H1 (cell line): ENCODE data around the gene MEGF11. TPM values are rescaled to one million over a fixed set of nuclear protein-coding genes. Genes with fewer than 3 reads are reported as not detected.

Experiments used
- CTCF ChIA-PET: fragments of 300-600 bp; sonication (Branson Sonifier 250); formaldehyde crosslinking; loops from one replicate; lab custom pipeline; 2021; ENCODE audit not compliant: partially characterized antibody; lab: Charles Lee
- POLR2A ChIA-PET: fragments of 300-600 bp; sonication (Branson Sonifier 250); formaldehyde crosslinking; loops from one replicate; lab custom pipeline; 2021; ENCODE audit warnings: inconsistent platforms; ENCODE audit not compliant: partially characterized antibody; lab: Charles Lee
- DNase-seq, 2 experiments: peaks; one replicate each; pipeline versions ENCODE4 v3.0.0 to v3.0.0-alpha.2; 2010 to 2022; ENCODE audit warnings: low spot score in 2 of 2, low read depth in 1 of 2, mixed read lengths in 1 of 2
- FAIRE-seq: peaks from 2 replicates; lab custom pipeline; 2011; peaks lifted over from hg19 to GRCh38; lab: Jason Lieb, UNC
- H2AFZ ChIP-seq: 2 replicates; pipeline ENCODE4 v1.8.1; 2012; ENCODE audit warnings: low read length, inconsistent platforms
- H2AK5ac ChIP-seq: 2 replicates; pipeline ENCODE4 v1.6.1; 2013; ENCODE audit warnings: low read depth, low read length
- H2BK120ac ChIP-seq: replicated peaks from 2 replicates; pipeline ENCODE3; 2013; ENCODE audit warnings: low read depth, low read length, inconsistent platforms
- H2BK12ac ChIP-seq: 2 replicates; pipeline ENCODE4 v1.6.1; 2013; ENCODE audit warnings: low read depth, low read length
- H2BK15ac ChIP-seq: 2 replicates; pipeline ENCODE4 v1.6.1; 2013; ENCODE audit warnings: low read length
- H2BK20ac ChIP-seq: 2 replicates; pipeline ENCODE4 v1.6.1; 2013; ENCODE audit warnings: low read length
- H2BK5ac ChIP-seq: 2 replicates; pipeline ENCODE4 v1.6.1; 2013; ENCODE audit warnings: low read depth, low read length
- H3K14ac ChIP-seq: 2 replicates; pipeline ENCODE4 v1.6.1; 2013; ENCODE audit warnings: inconsistent platforms; ENCODE audit not compliant: insufficient read length
- H3K18ac ChIP-seq: 2 replicates; pipeline ENCODE4 v1.6.1; 2013; ENCODE audit warnings: low read length; ENCODE audit errors: extremely low read depth
- H3K23ac ChIP-seq: 2 replicates; pipeline ENCODE4 v1.6.1; 2013; ENCODE audit warnings: inconsistent platforms; ENCODE audit not compliant: insufficient read length
- H3K23me2 ChIP-seq: 2 replicates; pipeline ENCODE4 v1.6.1; 2013; ENCODE audit warnings: low read depth, low read length
- H3K27ac ChIP-seq: 2 replicates; pipeline ENCODE4 v1.6.1; 2011; ENCODE audit warnings: low read depth, low read length, inconsistent platforms
- H3K27me3 ChIP-seq, 4 experiments: replicated peaks in 1 of 4; 1 replicate in 1 of 4; 2 replicates in 3 of 4; pipeline versions ENCODE4 v1.6.1 to v1.8.1; 2011 to 2013; ENCODE audit warnings: low read length in 3 of 4, mild to moderate bottlenecking in 3 of 4, inconsistent platforms in 2 of 4, mixed read lengths in 2 of 4, moderate library complexity in 1 of 4; ENCODE audit not compliant: control insufficient read depth in 3 of 4, insufficient read depth in 3 of 4; ENCODE audit errors: extremely low read depth in 1 of 4
- H3K36me3 ChIP-seq, 4 experiments: 2 replicates each; pipeline versions ENCODE4 v1.6.1 to v1.8.1; 2011 to 2013; ENCODE audit warnings: mild to moderate bottlenecking in 4 of 4, low read length in 3 of 4, moderate library complexity in 2 of 4, control low read depth in 1 of 4, inconsistent platforms in 1 of 4; ENCODE audit not compliant: insufficient read depth in 4 of 4, control insufficient read depth in 2 of 4
- H3K4ac ChIP-seq: replicated peaks from 2 replicates; pipeline ENCODE3; 2013; ENCODE audit warnings: low read length, low read depth, mixed read lengths, inconsistent platforms; ENCODE audit not compliant: insufficient read length
- H3K4me1 ChIP-seq, 4 experiments: replicated peaks in 1 of 4; 1 replicate in 1 of 4; 2 replicates in 3 of 4; pipeline versions ENCODE4 v1.6.1 to v1.8.1; 2011 to 2013; ENCODE audit warnings: low read length in 3 of 4, inconsistent platforms in 2 of 4, mixed read lengths in 1 of 4; ENCODE audit not compliant: insufficient read depth in 4 of 4, control insufficient read depth in 3 of 4
- H3K4me2 ChIP-seq, 2 experiments: 2 replicates each; pipeline versions ENCODE4 v1.6.1 to v1.8.1; 2011 to 2013; ENCODE audit warnings: low read depth in 2 of 2, low read length in 2 of 2, control low read depth in 1 of 2, inconsistent platforms in 1 of 2, mild to moderate bottlenecking in 1 of 2; ENCODE audit not compliant: insufficient read depth in 1 of 2
- H3K4me3 ChIP-seq, 4 experiments: fragments of 200-600, 300-600 bp in 1 of 4; sonication (generic), shearing (Covaris generic), sonication (Bioruptor Twin) in 1 of 4; 2 replicates each; pipeline versions ENCODE4 v1.5.1 to v1.8.1; 2011 to 2016; ENCODE audit warnings: low read length in 4 of 4, low read depth in 3 of 4, control low read depth in 2 of 4, inconsistent platforms in 2 of 4, mild to moderate bottlenecking in 2 of 4, mixed read lengths in 1 of 4, moderate library complexity in 1 of 4; ENCODE audit not compliant: insufficient read depth in 2 of 4; ENCODE audit errors: extremely low read depth in 1 of 4
- H3K56ac ChIP-seq: replicated peaks from 2 replicates; pipeline ENCODE3; 2013; ENCODE audit warnings: low read depth, mild to moderate bottlenecking, mixed read lengths, low read length, inconsistent platforms; ENCODE audit not compliant: insufficient read length
- H3K79me1 ChIP-seq: 2 replicates; pipeline ENCODE4 v1.6.1; 2013; ENCODE audit warnings: low read depth, low read length, control low read depth
- H3K79me2 ChIP-seq, 2 experiments: 2 replicates each; pipeline versions ENCODE4 v1.6.1 to v1.8.1; 2012 to 2013; ENCODE audit warnings: low read length in 2 of 2, mild to moderate bottlenecking in 2 of 2, inconsistent platforms in 1 of 2; ENCODE audit not compliant: insufficient read depth in 2 of 2, control insufficient read depth in 1 of 2
- H3K9ac ChIP-seq, 4 experiments: replicated peaks in 1 of 4; 1 replicate in 1 of 4; 2 replicates in 3 of 4; pipeline versions ENCODE4 v1.6.1 to v1.8.1; 2011 to 2013; ENCODE audit warnings: low read depth in 3 of 4, low read length in 3 of 4, control low read depth in 2 of 4, mild to moderate bottlenecking in 2 of 4, moderate library complexity in 2 of 4, inconsistent platforms in 1 of 4; ENCODE audit errors: extremely low read depth in 1 of 4
- H3K9me3 ChIP-seq, 2 experiments: 2 replicates each; pipeline versions ENCODE4 v1.6.1 to v1.8.1; 2012 to 2013; ENCODE audit warnings: mild to moderate bottlenecking in 2 of 2, moderate library complexity in 2 of 2, control low read depth in 1 of 2, inconsistent platforms in 1 of 2, low read depth in 1 of 2, low read length in 1 of 2, mixed read lengths in 1 of 2; ENCODE audit not compliant: insufficient read depth in 2 of 2
- H4K20me1 ChIP-seq, 2 experiments: replicated peaks in 1 of 2; 2 replicates each; pipeline versions ENCODE3 to v1.8.1; 2011 to 2013; ENCODE audit warnings: inconsistent platforms in 2 of 2, low read length in 2 of 2, mild to moderate bottlenecking in 1 of 2; ENCODE audit not compliant: insufficient read depth in 2 of 2, control insufficient read depth in 1 of 2
- H4K5ac ChIP-seq: 2 replicates; pipeline ENCODE4 v1.6.1; 2013; ENCODE audit warnings: low read length, low read depth, mixed read lengths, inconsistent platforms; ENCODE audit not compliant: insufficient read length
- H4K8ac ChIP-seq: 2 replicates; pipeline ENCODE4 v1.8.0; 2013; ENCODE audit warnings: mild to moderate bottlenecking, moderate library complexity, low read length, inconsistent platforms; ENCODE audit not compliant: insufficient read depth; ENCODE audit errors: extremely low read depth
- H4K91ac ChIP-seq: replicated peaks from 2 replicates; pipeline ENCODE3; 2013; ENCODE audit warnings: low read length, mixed read lengths, inconsistent platforms; ENCODE audit not compliant: insufficient read length
- CTCF ChIP-seq, 3 experiments: IDR thresholded peaks; 1 replicate in 2 of 3; 2 replicates in 1 of 3; pipeline versions ENCODE4 v1.5.1 to v1.6.1; 2011; ENCODE audit warnings: low read length in 3 of 3, mild to moderate bottlenecking in 3 of 3, inconsistent platforms in 2 of 3, low read depth in 1 of 3, moderate library complexity in 1 of 3; ENCODE audit not compliant: insufficient read depth in 1 of 3; ENCODE audit errors: control extremely low read depth in 1 of 3
- GTF2F1 ChIP-seq: IDR thresholded peaks from 2 replicates; pipeline ENCODE4 v1.6.1; 2012; ENCODE audit warnings: low read depth, low read length, improper control_type of control experiment, borderline replicate concordance
- HDAC2 ChIP-seq, 2 experiments: fragments of 300-600 bp in 1 of 2; sonication (generic) in 1 of 2; IDR thresholded peaks; 2 replicates each; pipeline ENCODE4 v1.6.1; 2011 to 2012; ENCODE audit warnings: low read depth in 2 of 2, low read length in 2 of 2, mild to moderate bottlenecking in 2 of 2, moderate library complexity in 2 of 2, borderline replicate concordance in 1 of 2, inconsistent platforms in 1 of 2
- RAD21 ChIP-seq, 2 experiments: IDR thresholded peaks in 1 of 2; conservative IDR thresholded peaks in 1 of 2; 2 replicates each; pipeline ENCODE4 v1.6.1; 2011; ENCODE audit warnings: low read depth in 2 of 2, low read length in 2 of 2, improper control_type of control experiment in 1 of 2, inconsistent platforms in 1 of 2, mild to moderate bottlenecking in 1 of 2, moderate library complexity in 1 of 2
- TAF1 ChIP-seq: IDR thresholded peaks from 2 replicates; pipeline ENCODE4 v1.6.1; 2011; ENCODE audit warnings: mild to moderate bottlenecking, low read depth, low read length
- TAF7 ChIP-seq: optimal IDR thresholded peaks from 2 replicates; pipeline ENCODE3; 2011; ENCODE audit warnings: low read depth, mild to moderate bottlenecking, inconsistent platforms, low read length, moderate library complexity, borderline replicate concordance
- TCF12 ChIP-seq: IDR thresholded peaks from 2 replicates; pipeline ENCODE4 v1.6.1; 2011; ENCODE audit warnings: low read depth, mild to moderate bottlenecking, low read length
- WGBS, 2 experiments: shearing (Covaris generic) in 1 of 2; methylation state at CpG; one replicate each; pipeline versions ENCODE4 v1.1.6 to v1.1.7; 2013 to 2015; ENCODE audit warnings: low lambda C conversion rate in 2 of 2, mixed read lengths in 2 of 2, inconsistent platforms in 1 of 2, low coverage in 1 of 2, missing lambda C conversion rate in 1 of 2; ENCODE audit not compliant: insufficient replicate concordance in 2 of 2, insufficient coverage in 1 of 2, insufficient read length in 1 of 2; ENCODE audit errors: extremely low coverage in 1 of 2, missing lambda C conversion rate in 1 of 2; 5-methylcytosine and 5-hydroxymethylcytosine counted together
- polyA plus RNA-seq, 7 experiments: library from polyadenylated mRNA; depleted of rRNA in 3 of 7; stranded (reverse) in 5 of 7; unstranded in 2 of 7; fragments of >200 nt in 5 of 7; fragments of 200-250 nt in 2 of 7; gene quantifications; 1 replicate in 5 of 7; 2 replicates in 1 of 7; 4 replicates in 1 of 7; pipeline versions ENCODE4 v1.2.1 to v1.2.3, GENCODE V29; 2011 to 2013; ENCODE audit warnings: missing spikeins in 2 of 7, mixed read lengths in 2 of 7
- total RNA-seq: library from RNA; stranded (reverse); fragmentation: NEBNext Ultra II Directional; extraction: Animal tissue kit (Norgen Biotek cat#: 25700); gene quantifications from 2 replicates; pipeline ENCODE4 v1.2.1, GENCODE V29; 2021

MEGF11 gene
- total and polyA plus RNA-seq, 2 of the 8 experiments (the other 6 are each of a cell fraction or from before 2014, with no cell fraction given) = 4.4 to 4.8 TPM

GRCh38 chr15:66238318-66238717, 15.2 kb downstream of the MEGF11 start:
- WGBS, 2 experiments = 91% methylated on average over 5 of the region's 5 CpGs; no CpG with 5 or more reads in 1 of the 2 experiments
- Histone ChIP-seq H2BK5ac (no peak overlapping the region), H2AFZ (no peak overlapping the region), H3K56ac (no peak overlapping the region), H3K4me3 (no peak overlapping the region), H3K23ac (no peak overlapping the region), H4K8ac (no peak overlapping the region), H3K79me1 (no peaks in the 10 kb centered on the region), H4K91ac (no peak overlapping the region), H3K79me2 (no peaks in the 10 kb centered on the region), H3K18ac (no peak overlapping the region), H3K9ac (no peak overlapping the region), H2AK5ac (no peak overlapping the region), H3K4me1 (peaks cover 0 to 3% (median under 1%) of the 10 kb centered on the region in 4 experiments; a peak in 3 of 7 replicates), H3K14ac (no peak overlapping the region), H2BK20ac (peak overlapping the region; percentile 55; the same call in 1 of the 2 replicates), H4K5ac (no peak overlapping the region), H3K9me3 (no peaks in the 10 kb centered on the region), H3K36me3 (no peaks in the 10 kb centered on the region; a peak in 1 of 8 replicates), H3K27me3 (peaks cover 0 to 2% (median 0%) of the 10 kb centered on the region in 4 experiments; a peak in 3 of 7 replicates), H3K4ac (no peak overlapping the region), H4K20me1 (no peaks in the 10 kb centered on the region)
- ChIA-PET POLR2A (interaction anchor here (1.8 kb wide), 1 partner anchor 369 kb away, joined by 3 read pairs; the partner anchor contains the start of gene RAB11A), CTCF (interaction anchor here (0.7 to 3.8 kb wide), 5 partner anchors 10 to 445 kb away, joined by 3 to 31 read pairs (median 3); no protein-coding TSS in a partner anchor)
- TF ChIP-seq HDAC2 (IDR thresholded peaks at IDR 0.05; ENCODE audit: borderline replicate concordance in 1 of 2, low read depth in 2 of 2, low read length in 2 of 2) = no peak
- TF ChIP-seq TCF12 = no peak
- TF ChIP-seq TAF1 = no peak
- TF ChIP-seq RAD21 (IDR thresholded peaks at IDR 0.05 in 1 of 2, conservative IDR thresholded peaks at IDR 0.05 in 1 of 2; ENCODE audit: low read depth in 2 of 2, low read length in 2 of 2) = peak in 1 of 2 experiments; percentile 16; a peak in 1 of 4 replicates
- TF ChIP-seq TAF7 = no peak
- TF ChIP-seq CTCF (IDR thresholded peaks at IDR 0.05; ENCODE audit: control extremely low read depth in 1 of 3, insufficient read depth in 1 of 3, low read depth in 1 of 3, low read length in 3 of 3) = peak in 2 of 3 experiments; percentile 3 to 19; a peak in 2 of 4 replicates
- TF ChIP-seq GTF2F1 = no peak
- TF ChIP-seq, all 59 proteins: peak for 2
- H2BK15ac ChIP-seq = 0 out of 2 replicates have a peak overlapping the region, but pooled peaks have one; percentile 25
- no peaks in the 10 kb centered on the region for H3K23me2 ChIP-seq
- H3K27ac ChIP-seq = no peak overlapping the region
- FAIRE-seq = no peak
- no peak overlapping the region for H2BK12ac ChIP-seq
- no peak overlapping the region for H2BK120ac ChIP-seq
- no peak overlapping the region for H3K4me2 ChIP-seq
- no peak for DNase-seq
